HFF-Myc (cell line): ENCODE results near the gene ZBTB45.

Experiments
- DNase-seq: peaks from one replicate; pipeline ENCODE4 v3.0.0-alpha.2; 2011; ENCODE audit warnings: low read depth; ENCODE audit errors: extremely low read depth
- H3K4me3 ChIP-seq: replicated peaks from 2 replicates; pipeline ENCODE4 v1.5.1; 2011; ENCODE audit warnings: low read depth, mild to moderate bottlenecking, control low read depth, low read length
- CTCF ChIP-seq: IDR thresholded peaks from 2 replicates; pipeline ENCODE4 v1.5.1; 2012; ENCODE audit warnings: mild to moderate bottlenecking, low read depth, low read length, control low read depth; ENCODE audit errors: missing control alignments

The ZBTB45 gene

DNA sequence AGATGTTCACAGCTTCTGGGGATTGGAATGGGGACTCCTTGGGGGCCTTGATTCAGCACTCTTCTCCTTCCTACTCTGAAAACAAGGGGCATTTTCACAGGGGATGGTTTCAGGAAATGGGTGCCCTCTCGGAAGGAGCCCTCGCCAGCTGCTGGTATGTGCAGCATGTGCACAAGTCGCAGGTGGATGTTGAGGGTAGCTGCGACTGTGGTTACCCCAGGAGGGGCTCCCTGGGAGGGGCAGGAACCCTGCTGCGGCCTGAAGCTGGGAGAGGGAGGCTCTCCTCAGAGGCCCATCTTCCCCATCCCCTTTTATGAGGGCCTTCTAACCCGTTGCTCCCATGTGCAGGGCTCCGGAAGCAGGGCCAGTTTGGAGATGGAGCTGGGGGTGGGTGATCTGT is 37.2 kb downstream of the ZBTB45 start:
- TF ChIP-seq CTCF, result no peak
- DNase-seq, result no peak
- H3K4me3 ChIP-seq, result no peak overlapping the region

DNA sequence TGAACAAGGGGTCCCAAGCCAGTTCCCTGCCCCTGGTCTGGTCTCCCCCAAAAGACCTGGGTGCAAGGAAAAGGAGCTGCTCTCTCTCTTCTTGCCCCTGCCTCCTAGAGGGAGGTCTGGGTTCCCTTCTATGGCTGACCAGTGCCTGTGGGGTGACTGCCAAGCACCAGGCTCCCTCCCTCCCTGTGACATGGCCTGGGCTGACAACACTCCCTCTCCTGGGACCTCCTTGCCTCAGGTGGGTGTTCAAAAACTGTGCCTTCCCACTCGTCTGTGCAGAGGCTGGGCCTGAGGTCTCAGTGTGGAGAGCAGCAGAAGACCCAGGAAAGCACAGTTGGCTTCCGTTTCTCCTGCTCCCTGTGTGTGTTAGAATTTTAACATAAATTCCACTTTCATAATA is 38.8 kb downstream of the ZBTB45 start:
- TF ChIP-seq CTCF, result no peak
- no peak overlapping the region for H3K4me3 ChIP-seq
- no peak for DNase-seq

DNA sequence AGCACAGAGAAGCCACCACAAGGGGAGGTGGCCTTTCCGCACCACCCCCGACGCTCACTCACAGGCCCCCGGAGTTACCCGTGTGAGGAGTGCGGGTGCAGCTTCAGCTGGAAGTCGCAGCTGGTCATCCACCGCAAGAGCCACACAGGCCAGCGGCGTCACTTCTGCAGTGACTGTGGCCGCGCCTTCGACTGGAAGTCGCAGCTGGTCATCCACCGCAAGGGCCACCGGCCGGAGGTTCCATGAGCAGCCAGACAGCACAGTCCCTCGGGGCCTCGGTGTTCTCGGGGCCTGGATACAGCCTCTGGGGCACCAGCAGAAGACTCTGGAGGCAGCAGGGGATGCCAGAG is 39.2 kb downstream of the ZBTB45 start:
- DNase-seq, result no peak
- TF ChIP-seq CTCF, result no peak
- no peak overlapping the region for H3K4me3 ChIP-seq

- TF ChIP-seq CTCF, result no peak
- no peak for DNase-seq
- H3K4me3 ChIP-seq, result no peak overlapping the region
Observed at GRCh38 chr19:58479736-58480480, 39.7 kb downstream of the ZBTB45 start.

DNA sequence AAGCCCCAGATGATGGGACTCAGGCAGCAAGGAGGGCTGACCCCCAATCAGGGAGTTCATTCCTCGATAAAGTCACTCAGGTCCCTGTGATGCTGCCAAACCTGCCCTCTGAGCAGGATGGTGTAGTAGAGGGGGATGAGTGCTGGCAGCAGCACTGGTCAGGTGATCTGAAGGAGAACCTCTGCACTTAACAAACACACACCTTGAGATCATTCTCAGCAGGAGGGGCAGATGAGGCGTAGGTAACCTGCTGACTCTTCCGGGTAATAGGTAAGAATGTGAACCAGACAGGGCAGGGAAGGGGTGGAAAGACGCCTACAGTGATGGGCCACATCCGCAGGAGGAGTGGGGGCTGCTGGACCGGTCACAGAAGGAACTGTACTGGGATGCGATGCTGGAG is 40.3 kb downstream of the ZBTB45 start:
- TF ChIP-seq CTCF, result no peak
- DNase-seq, result no peak
- no peak overlapping the region for H3K4me3 ChIP-seq

DNA sequence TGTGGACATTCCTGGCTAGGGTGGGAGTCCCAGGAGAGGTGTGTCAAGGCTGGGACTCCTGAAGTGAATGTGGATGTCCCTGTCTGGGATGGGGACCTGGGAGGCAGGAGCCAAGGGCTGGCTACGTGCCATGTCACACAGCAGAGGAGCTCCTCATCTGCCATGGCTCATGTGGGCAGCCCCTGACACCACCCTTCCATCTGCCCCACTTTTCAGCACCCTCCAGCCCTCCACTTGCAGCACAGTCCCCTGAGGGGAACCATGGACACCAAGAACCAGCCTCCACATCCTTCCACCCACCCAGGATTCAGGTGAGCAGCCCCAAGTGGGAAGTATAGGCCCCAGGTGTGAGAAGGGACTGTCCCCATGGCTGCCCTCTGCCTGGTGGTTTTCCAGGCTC is 41.7 kb downstream of the ZBTB45 start:
- no peak for DNase-seq
- no peak for TF ChIP-seq CTCF
- no peak overlapping the region for H3K4me3 ChIP-seq

- no peak for TF ChIP-seq CTCF
- no peak overlapping the region for H3K4me3 ChIP-seq
- DNase-seq, result no peak
Observed at GRCh38 chr19:58477130-58477529, 42.5 kb downstream of the ZBTB45 start.
